ENCODE data around the gene FAIM2. TPM values are rescaled to one million over a fixed set of nuclear protein-coding genes. Genes with fewer than 3 reads are reported as not detected.

The FAIM2 gene
- 0.15 and 2.5 TPM in 2 replicates for total RNA-seq

GRCh38 chr12:49903700-49904423, at the start of gene FAIM2:
Gene FAIM2 (minus strand): TSS chr12:49903900. CDS start chr12:49903792, 108 bp downstream.

DNA sequence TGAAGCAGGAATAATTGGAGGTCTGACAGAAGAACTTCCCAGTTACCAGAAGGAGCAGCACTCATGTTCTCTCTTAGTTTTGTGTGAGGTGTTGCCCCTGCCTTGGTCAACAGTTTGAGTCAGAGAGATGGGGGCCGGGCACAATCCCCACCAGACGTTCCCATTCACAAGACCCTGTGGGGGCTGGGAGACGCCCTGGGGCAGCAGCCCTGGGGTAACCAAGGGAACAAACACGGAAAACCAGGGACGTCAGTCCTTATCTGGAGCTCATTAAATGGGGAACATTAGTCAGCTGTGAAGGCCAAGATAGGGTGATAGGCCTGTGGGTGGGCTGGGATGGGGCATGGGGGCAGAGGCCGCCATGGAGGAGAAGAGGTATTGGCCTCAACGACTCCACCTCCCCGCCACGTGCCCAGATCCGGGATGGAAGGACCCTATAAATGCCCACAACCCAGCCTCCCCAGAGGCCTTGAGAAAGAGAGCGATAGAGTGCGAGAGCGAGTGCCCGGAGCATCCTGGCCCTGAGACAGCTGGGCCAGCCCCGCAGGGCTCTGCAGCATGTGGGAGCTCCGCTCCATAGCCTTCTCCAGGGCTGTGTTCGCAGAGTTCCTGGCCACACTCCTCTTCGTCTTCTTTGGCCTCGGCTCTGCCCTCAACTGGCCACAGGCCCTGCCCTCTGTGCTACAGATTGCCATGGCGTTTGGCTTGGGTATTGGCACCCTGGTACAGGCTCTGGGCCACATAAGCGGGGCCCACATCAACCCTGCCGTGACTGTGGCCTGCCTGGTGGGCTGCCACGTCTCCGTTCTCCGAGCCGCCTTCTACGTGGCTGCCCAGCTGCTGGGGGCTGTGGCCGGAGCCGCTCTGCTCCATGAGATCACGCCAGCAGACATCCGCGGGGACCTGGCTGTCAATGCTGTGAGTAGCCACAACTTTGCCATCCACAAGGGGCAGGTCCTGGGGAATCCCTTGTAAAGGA, 46.9 kb upstream of the FAIM2 start, which contains the start of gene AQP2:
TSS of gene AQP2 (plus strand) at position 465 of the 979 bp plus-strand sequence. CDS start at position 559, 94 bp downstream.

GRCh38 chr12:49842519-49843352, 61.0 kb downstream of the FAIM2 start, which contains the start of gene BCDIN3D:
Gene BCDIN3D (minus strand): TSS chr12:49843106. CDS start chr12:49843087, 19 bp downstream.

DNA sequence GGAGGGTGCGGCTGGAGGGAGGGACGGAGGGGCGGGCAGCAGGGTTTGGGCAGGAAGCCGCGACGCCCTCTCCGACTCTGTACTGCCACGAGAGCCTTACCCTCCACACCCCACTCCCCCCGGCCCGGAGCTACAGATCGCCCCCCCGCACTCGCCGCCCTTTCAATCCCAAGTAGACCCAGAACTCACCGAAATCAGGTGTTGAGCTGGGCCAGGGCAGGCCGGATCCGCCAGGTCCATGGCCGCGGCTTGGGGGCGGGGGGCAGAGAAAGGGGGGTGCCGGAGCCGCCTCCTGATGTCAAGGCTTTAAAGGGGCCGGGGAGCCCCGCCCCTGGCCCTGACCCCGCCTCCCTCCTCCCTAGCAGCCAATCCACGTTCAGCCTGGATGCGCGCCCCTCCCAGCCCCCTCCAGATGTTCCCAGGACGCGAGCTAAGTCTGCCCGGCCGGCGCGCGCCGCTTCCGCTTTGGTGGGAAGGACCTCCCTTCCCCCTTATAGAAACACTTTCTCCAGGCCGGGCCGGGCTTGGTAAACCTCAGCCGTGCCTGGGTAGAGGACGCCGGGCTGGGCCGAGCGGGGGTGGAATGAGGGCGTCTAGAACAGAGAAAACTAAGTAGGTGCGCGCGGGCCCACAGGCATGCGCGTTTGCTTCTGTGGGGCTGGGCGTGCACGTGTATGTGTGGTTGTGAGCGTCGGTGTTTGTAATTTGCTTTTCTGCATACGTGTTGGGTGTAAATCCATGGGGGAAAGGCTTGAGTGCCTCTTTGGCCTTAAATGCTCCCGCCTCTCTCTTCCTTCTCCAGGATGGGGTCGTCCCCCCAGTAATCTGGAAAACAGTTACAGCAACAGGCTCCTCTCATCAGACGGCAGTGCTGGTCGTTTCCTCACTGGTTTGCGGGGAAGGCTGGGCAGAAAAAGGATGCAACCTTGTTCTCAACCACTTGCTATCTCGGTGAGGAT, 75.3 kb downstream of the FAIM2 start, which contains the start of gene NCKAP5L:
TSS of gene NCKAP5L (minus strand) at position 281 of the 959 bp plus-strand sequence. CDS start 24,369 bp downstream, outside the sequence.

Other genes with a start within 250 kb of the FAIM2 start
- gene FMNL3, start 196.5 kb downstream of the FAIM2 start, total RNA-seq = 14.0 and 15.6 TPM in 2 replicates
- gene TMBIM6, start 162.3 kb downstream of the FAIM2 start, total RNA-seq = 305 and 320 TPM in 2 replicates
- 17.1 and 18.9 TPM in 2 replicates for gene NCKAP5L, start 75.5 kb downstream of the FAIM2 start, total RNA-seq
- 1.7 and 2.2 TPM in 2 replicates for gene BCDIN3D, start 60.8 kb downstream of the FAIM2 start, total RNA-seq
- gene AQP2, start 46.8 kb upstream of the FAIM2 start, total RNA-seq = not detected in 2 replicates
- not detected in 2 replicates for gene AQP5, start 58.0 kb upstream of the FAIM2 start, total RNA-seq
- gene AQP6, start 69.0 kb upstream of the FAIM2 start, total RNA-seq = not detected in 2 replicates
- gene RACGAP1, start 121.6 kb upstream of the FAIM2 start, total RNA-seq = 86.7 and 90.4 TPM in 2 replicates
- 1.5 and 1.7 TPM in 2 replicates for gene ASIC1, start 153.7 kb upstream of the FAIM2 start, total RNA-seq
- gene SMARCD1, start 181.4 kb upstream of the FAIM2 start, total RNA-seq = 52.1 and 57.5 TPM in 2 replicates
- gene GPD1, start 200.1 kb upstream of the FAIM2 start, total RNA-seq = under 0.01 TPM in 1 of 2 replicates, not detected in the other
- gene COX14, start 208.3 kb upstream of the FAIM2 start, total RNA-seq = 36.7 and 40.3 TPM in 2 replicates

Measured in bronchus fibroblast of lung (primary cell).